Thyroid gland (tissue), 4 donors: ENCODE data around the gene SYTL3.

ENCODE experiments used
- CTCF ChIP-seq, 6 experiments: fragments of 200-600 bp in 3 of 6; fragments of 450-650 bp in 3 of 6; sonication (generic) in 3 of 6; IDR thresholded peaks; one replicate each; pipeline ENCODE4 v1.5.1; 2016 to 2019; ENCODE audit warnings: antibody characterized with exemption in 6 of 6, mild to moderate bottlenecking in 2 of 6, inconsistent platforms in 1 of 6, moderate library complexity in 1 of 6
- POLR2A ChIP-seq, 2 donors: fragments of 450-650 bp; IDR thresholded peaks; one replicate each; pipeline ENCODE4 v1.6.1; 2017; ENCODE audit warnings: antibody characterized with exemption in 2 of 2, mild to moderate bottlenecking in 2 of 2, moderate library complexity in 1 of 2

- TF ChIP-seq CTCF (IDR thresholded peaks at IDR 0.05): peak in 4 of 6 experiments; percentile 12 to 34 (median 17)
- no peak for TF ChIP-seq POLR2A (IDR thresholded peaks at IDR 0.05)
Observed at GRCh38 chr6:158793432-158793831, 143.6 kb downstream of the SYTL3 start.
